GM19452 (cell line): ENCODE measurements around the gene IL3RA.
"Not testable (repeated sequence)": the region's sequence is repeated elsewhere in the genome, so short reads cannot be mapped to it uniquely, and the experiment has no call there.

ENCODE experiments used
- ATAC-seq: cut with Tn5 transposase; IDR thresholded peaks from one replicate; pipeline ENCODE4 v1.9.1; 2021; ENCODE audit not compliant: unreplicated experiment

Gene IL3RA

GRCh38 chrX:1397441-1398270 is 61.1 kb downstream of the IL3RA start:
- ATAC-seq: no peak

GRCh38 chrX:1398431-1399340 is 62.1 kb downstream of the IL3RA start:
- ATAC-seq: no peak

- no peak for ATAC-seq
Observed at GRCh38 chrX:1400049-1400448, 63.5 kb downstream of the IL3RA start.

- ATAC-seq: no peak
Observed at GRCh38 chrX:1400742-1401471, 64.3 kb downstream of the IL3RA start.

- no peak for ATAC-seq
Observed at GRCh38 chrX:1401611-1402430, 65.2 kb downstream of the IL3RA start.

- no peak for ATAC-seq
Observed at GRCh38 chrX:1403228-1403627, 66.6 kb downstream of the IL3RA start.

- ATAC-seq: not testable (repeated sequence)
Observed at GRCh38 chrX:1403867-1404266, 67.3 kb downstream of the IL3RA start.

GRCh38 chrX:1405769-1406168 is 69.2 kb downstream of the IL3RA start:
- ATAC-seq: not testable (repeated sequence)

GRCh38 chrX:1407035-1407434 is 70.5 kb downstream of the IL3RA start:
- no peak for ATAC-seq

GRCh38 chrX:1411326-1411725 is 74.7 kb downstream of the IL3RA start:
- ATAC-seq: no peak

- ATAC-seq: no peak
Observed at GRCh38 chrX:1412551-1413161, 76.1 kb downstream of the IL3RA start.

- no peak for ATAC-seq
Observed at GRCh38 chrX:1416327-1416784, 79.8 kb downstream of the IL3RA start.

GRCh38 chrX:1416965-1417760 is 80.6 kb downstream of the IL3RA start:
- no peak for ATAC-seq

GRCh38 chrX:1417921-1418771 is 81.6 kb downstream of the IL3RA start:
- ATAC-seq: no peak

GRCh38 chrX:1418901-1419544 is 82.4 kb downstream of the IL3RA start:
- no peak for ATAC-seq

- ATAC-seq: no peak
Observed at GRCh38 chrX:1419545-1420355, 83.2 kb downstream of the IL3RA start.

- no peak for ATAC-seq
Observed at GRCh38 chrX:1420371-1420770, 83.8 kb downstream of the IL3RA start.
